ENCODE results near the gene MATR3. TPM values are rescaled to one million over a fixed set of nuclear protein-coding genes. Genes with fewer than 3 reads are reported as not detected.
A peak's percentile ranks its signal among the peaks of the same experiment; 100 is the strongest.

Gene MATR3
- total RNA-seq, 3 donors from 2014 or later (not counting 1 experiment from before 2014, with no cell fraction given): 290 to 324 (median 297) TPM

DNA sequence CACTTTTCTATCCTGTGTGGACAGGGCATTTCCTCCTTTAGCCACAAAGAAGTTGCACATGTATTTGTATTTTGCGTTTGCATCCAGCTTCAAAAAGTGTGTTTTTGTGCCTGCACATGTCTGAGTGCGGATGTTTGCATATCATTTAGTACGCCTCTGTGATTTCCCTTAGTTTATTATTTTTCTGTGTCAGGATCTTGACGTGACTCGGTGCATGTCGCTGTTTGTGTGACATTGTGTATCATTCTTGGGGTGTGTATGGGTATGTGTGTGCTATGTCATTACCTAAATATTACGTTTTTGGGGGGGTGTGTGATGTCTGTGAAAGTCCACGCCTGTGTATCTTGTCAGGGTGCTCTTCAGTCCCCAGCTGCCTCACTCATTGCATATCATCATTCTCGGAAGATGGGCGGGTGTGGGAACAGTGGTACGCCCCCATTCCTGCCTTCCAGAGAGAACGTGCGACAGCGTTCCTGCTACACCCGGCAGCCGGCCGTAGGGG, 47.7 kb downstream of the MATR3 start:
- 2% methylated on average over 17 of the region's 17 CpGs for WGBS (ENCODE audit: insufficient coverage)
- H3K4me3 Mint-ChIP-seq: peak overlapping the region; percentile 96

DNA sequence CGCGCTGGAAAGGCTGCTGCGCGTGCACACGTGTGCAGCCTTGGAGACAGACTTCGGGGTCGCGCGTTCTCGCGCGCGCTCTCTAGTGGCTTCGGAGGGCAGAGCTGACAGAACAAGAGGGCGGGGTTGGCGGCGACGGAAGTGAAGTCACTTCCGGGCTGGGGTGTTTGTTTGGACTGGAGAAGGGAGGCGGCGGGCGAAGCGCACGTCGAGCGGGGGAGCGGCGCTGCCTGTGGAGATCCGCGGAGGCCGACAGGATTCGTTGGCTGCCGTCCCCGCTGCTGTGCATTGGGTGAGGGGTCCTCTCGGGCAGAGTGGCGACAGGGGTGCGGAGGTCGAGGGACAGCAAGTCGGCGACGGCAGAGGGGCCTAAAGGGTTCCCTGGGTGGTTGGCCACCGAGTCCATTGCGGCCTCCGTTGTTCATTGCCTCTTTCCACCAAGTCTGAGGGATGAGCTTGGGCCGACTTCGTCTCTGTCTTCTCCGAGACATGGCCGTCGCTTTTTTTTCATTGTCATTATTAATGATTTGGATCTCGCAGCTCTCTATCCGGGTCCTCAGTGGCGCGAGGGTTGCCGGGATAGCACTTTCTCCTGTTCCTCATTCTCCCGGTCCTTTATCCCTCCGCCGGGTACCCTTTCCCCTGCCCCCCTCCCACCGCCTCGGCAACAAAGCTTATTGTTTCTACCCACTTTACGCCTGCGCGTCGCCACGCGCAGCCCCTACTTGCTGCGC, 48.3 kb downstream of the MATR3 start, which contains the start of gene PAIP2:
Gene PAIP2 (plus strand): TSS at position 166 of the 734 bp plus-strand sequence. CDS start 21,931 bp downstream, outside the sequence.
- Mint-ChIP-seq H3K4me1 (peaks cover 41 to 47% of the 10 kb centered on the region in 2 donors), H3K9me3 (no peaks in the 10 kb centered on the region), H3K27me3 (ENCODE audit: low read depth in 2 of 2) (no peaks in the 10 kb centered on the region), H3K27ac (peak within 1 kb of the TSS; percentile 95 to 98), H3K36me3 (no peaks in the 10 kb centered on the region), H3K4me3 (peak within 1 kb of the TSS; percentile 96)
- ATAC-seq (peak; percentile 88 to 97 (median 92)), DNase-seq (peak; percentile 96 to 99)
- 0% methylated on average over 66 of the region's 66 CpGs for WGBS (ENCODE audit: insufficient coverage)
- H3K36me3 ChIP-seq (ENCODE audit: control insufficient read depth, insufficient read depth, low read length): peaks cover 2% of the 10 kb centered on the region
- H3K9me3 ChIP-seq (ENCODE audit: control insufficient read depth, insufficient read depth, low read length): no peaks in the 10 kb centered on the region
- H3K27ac ChIP-seq (ENCODE audit: low read length): peak within 1 kb of the TSS; percentile 97
- peak within 1 kb of the TSS; percentile 91 for H3K4me3 ChIP-seq (ENCODE audit: low read length)
- H3K27me3 ChIP-seq (ENCODE audit: control insufficient read depth, insufficient read depth, low read length): no peaks in the 10 kb centered on the region
- intact Hi-C loops (cut with micrococcal nuclease): loop anchor here (1.0 to 5.0 kb wide), 3 partner anchors 49 to 70 kb away; partner anchors contain the start of gene MATR3
- TF ChIP-seq, protein P1, sequence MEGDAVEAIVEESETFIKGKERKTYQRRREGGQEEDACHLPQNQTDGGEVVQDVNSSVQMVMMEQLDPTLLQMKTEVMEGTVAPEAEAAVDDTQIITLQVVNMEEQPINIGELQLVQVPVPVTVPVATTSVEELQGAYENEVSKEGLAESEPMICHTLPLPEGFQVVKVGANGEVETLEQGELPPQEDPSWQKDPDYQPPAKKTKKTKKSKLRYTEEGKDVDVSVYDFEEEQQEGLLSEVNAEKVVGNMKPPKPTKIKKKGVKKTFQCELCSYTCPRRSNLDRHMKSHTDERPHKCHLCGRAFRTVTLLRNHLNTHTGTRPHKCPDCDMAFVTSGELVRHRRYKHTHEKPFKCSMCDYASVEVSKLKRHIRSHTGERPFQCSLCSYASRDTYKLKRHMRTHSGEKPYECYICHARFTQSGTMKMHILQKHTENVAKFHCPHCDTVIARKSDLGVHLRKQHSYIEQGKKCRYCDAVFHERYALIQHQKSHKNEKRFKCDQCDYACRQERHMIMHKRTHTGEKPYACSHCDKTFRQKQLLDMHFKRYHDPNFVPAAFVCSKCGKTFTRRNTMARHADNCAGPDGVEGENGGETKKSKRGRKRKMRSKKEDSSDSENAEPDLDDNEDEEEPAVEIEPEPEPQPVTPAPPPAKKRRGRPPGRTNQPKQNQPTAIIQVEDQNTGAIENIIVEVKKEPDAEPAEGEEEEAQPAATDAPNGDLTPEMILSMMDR (IDR thresholded peaks at IDR 0.05): peak; percentile 67
- H3K4me1 ChIP-seq (ENCODE audit: control insufficient read depth, insufficient read depth, low read length): peaks cover 21% of the 10 kb centered on the region

More for the DNA sequence above, 47.7 kb downstream of the MATR3 start:
- Mint-ChIP-seq H3K4me1 (peaks cover 41 to 47% of the 10 kb centered on the region in 2 donors), H3K36me3 (no peaks in the 10 kb centered on the region), H3K9me3 (no peaks in the 10 kb centered on the region), H3K27ac (peak overlapping the region; percentile 95 to 98), H3K27me3 (ENCODE audit: low read depth in 2 of 2) (no peaks in the 10 kb centered on the region)
- Histone ChIP-seq H3K4me1 (ENCODE audit: control insufficient read depth, insufficient read depth, low read length) (peaks cover 17% of the 10 kb centered on the region), H3K36me3 (ENCODE audit: control insufficient read depth, insufficient read depth, low read length) (peaks cover 2% of the 10 kb centered on the region), H3K27ac (ENCODE audit: low read length) (no peak overlapping the region), H3K4me3 (ENCODE audit: low read length) (peak overlapping the region; percentile 91), H3K27me3 (ENCODE audit: control insufficient read depth, insufficient read depth, low read length) (no peaks in the 10 kb centered on the region), H3K9me3 (ENCODE audit: control insufficient read depth, insufficient read depth, low read length) (no peaks in the 10 kb centered on the region)
- TF ChIP-seq, protein P1 (IDR thresholded peaks at IDR 0.05): no peak
- intact Hi-C loops (cut with micrococcal nuclease): loop anchor here (1.0 to 5.0 kb wide), 2 partner anchors 48 to 69 kb away; partner anchors contain the start of gene MATR3
- ATAC-seq (peak in 1 of 3 donors; percentile 12), DNase-seq (no peak)

DNA sequence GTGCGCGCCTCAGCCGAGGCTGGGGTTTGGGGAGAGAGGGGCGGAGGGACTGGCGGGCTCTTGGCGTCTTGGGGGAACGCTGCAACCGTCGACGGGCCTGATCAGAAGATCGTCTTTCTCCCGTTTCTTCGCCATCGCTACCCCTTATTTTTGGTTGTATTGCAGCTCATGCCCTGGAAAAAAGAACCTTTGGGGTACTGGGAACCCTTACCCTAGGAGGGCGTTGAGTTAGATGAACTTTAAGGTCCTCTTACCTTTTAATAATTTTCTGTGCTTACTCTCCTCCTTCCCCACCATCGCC, 48.8 kb downstream of the MATR3 start:
- peak overlapping the region; percentile 97 for H3K27ac ChIP-seq (ENCODE audit: low read length)
- WGBS (ENCODE audit: insufficient coverage): under 1% methylated on average over 15 of the region's 16 CpGs
- no peak for DNase-seq
- ATAC-seq: no peak
- peaks cover 2% of the 10 kb centered on the region for H3K36me3 ChIP-seq (ENCODE audit: control insufficient read depth, insufficient read depth, low read length)
- TF ChIP-seq, protein P1 (IDR thresholded peaks at IDR 0.05): no peak
- peaks cover 22% of the 10 kb centered on the region for H3K4me1 ChIP-seq (ENCODE audit: control insufficient read depth, insufficient read depth, low read length)
- no peaks in the 10 kb centered on the region for H3K36me3 Mint-ChIP-seq
- H3K4me3 Mint-ChIP-seq: peak overlapping the region; percentile 96
- H3K27me3 Mint-ChIP-seq (ENCODE audit: low read depth in 2 of 2): no peaks in the 10 kb centered on the region
- no peaks in the 10 kb centered on the region for H3K9me3 ChIP-seq (ENCODE audit: control insufficient read depth, insufficient read depth, low read length)
- no peaks in the 10 kb centered on the region for H3K27me3 ChIP-seq (ENCODE audit: control insufficient read depth, insufficient read depth, low read length)
- H3K4me3 ChIP-seq (ENCODE audit: low read length): peak overlapping the region; percentile 91
- no peaks in the 10 kb centered on the region for H3K9me3 Mint-ChIP-seq
- peak overlapping the region; percentile 95 to 98 for H3K27ac Mint-ChIP-seq
- peaks cover 41 to 47% of the 10 kb centered on the region in 2 donors for H3K4me1 Mint-ChIP-seq
- intact Hi-C loops (cut with micrococcal nuclease): loop anchor here (2.0 to 5.0 kb wide), 2 partner anchors 48 to 70 kb away; no protein-coding TSS in a partner anchor
